ENCODE measurements around the gene CSMD2.

Gene CSMD2

DNA sequence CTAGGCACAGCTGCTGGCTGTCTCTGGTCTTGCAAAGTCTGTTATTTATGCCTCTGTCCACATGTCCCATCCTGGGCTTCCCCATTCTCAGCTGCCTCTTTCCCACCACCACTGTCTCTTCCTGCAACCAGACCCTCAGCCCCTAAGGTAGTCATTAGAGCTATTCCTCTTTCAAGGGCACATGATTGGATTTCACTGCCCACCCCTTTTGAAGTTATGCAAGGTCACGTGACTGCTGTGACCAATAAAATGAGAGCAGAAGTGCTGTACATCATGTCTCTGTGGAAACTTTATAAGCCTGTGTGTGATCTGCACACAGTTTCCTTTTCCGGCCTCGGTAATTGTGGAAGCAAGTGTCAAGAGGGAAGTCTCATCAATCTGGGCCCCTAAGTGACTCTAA lies 437.7 kb downstream of the CSMD2 start:
- no peak for DNase-seq

DNA sequence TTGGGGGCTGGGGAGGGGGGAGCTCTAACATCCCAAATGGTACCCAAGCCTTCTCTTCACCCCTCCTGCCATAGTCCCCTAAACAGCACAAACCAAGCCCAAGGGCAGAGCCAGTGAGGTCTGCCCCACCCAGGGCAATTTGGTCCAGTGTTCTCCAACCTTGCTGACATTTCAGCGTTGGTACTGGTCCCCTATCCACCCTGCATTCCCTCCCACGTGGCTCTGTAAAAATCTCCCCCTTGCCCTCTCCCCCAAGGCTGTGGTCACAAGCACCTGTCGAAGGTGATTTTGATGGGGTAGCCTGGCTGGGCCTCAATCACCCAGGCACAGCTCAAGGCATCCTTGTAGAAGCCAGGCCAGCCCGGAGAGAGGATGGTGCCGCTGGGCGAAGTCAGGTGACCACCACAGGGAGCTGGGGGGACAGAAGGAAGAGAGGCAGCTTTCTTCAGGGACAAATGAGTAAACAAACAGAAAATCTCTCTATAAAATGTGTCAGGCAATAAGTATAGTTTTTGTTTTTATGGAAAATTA lies 438.7 kb downstream of the CSMD2 start:
- no peak for DNase-seq

DNA sequence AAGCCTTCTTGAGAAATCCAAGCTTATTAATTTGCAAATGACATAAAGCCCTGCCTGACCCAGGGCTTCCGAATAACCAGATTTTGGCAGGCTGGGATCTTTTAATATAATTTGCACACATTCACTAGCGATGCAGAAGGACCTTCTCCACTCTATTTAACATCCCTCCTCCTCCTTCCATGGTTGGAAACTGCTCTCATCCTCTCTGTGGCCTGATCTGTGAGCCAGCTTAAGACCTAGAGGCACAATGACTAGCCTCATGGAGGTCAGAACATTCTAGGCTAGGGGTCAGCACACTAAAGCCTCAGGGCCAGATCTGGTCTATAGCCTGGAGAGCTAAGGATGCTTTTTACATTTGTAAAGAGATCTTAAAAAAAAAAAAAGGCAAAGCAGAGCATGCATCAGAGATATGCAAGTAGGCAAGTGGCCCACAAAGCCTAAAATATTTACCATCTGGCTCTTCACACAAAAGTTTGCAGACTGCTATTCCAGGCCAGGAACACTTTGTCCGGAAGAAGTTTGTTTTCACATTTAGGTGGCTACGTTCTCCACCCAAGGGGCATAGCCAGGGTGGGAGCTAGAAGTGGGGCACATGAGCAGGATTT lies 439.4 kb downstream of the CSMD2 start:
- DNase-seq = no peak

DNA sequence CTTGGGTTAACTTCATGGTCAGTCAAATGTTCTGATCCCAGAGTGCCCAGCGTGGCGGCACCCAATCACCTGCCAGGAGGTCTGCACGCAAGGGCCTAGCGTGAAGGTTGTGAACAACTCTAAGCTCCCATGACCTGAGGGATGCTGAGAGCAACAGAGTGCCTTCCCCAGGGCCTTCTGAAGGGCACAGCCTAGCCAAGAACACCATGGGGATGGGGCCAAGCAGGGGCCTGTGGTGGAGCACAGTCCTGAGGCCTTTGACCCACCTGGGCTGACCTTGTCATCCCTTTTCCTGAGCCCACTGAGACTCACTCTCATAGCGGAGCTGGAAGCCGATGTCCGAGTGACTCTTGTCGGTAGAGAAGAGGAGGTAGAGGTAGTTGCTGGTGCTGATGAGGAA lies 440.0 kb downstream of the CSMD2 start:
- DNase-seq = no peak

DNA sequence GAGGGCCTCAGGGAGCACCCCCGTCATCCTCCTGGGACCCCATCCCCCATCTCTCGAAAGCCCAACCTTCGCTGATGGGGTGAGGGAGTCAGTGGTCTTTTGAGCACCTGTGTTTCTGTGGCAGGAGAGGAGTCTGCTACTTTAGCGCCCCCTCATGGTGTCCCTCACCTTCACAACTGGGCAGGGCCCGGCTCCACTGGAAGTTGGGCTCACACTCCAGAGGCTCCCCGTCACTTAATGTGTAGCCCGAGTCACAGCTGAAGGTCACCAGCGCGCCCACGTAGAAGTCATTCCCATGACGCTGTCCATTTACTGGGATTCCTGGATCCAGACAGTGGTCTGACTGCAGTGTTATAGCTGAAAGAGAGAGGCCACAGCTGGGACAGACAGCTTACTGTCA lies 440.7 kb downstream of the CSMD2 start:
- DNase-seq = no peak

DNA sequence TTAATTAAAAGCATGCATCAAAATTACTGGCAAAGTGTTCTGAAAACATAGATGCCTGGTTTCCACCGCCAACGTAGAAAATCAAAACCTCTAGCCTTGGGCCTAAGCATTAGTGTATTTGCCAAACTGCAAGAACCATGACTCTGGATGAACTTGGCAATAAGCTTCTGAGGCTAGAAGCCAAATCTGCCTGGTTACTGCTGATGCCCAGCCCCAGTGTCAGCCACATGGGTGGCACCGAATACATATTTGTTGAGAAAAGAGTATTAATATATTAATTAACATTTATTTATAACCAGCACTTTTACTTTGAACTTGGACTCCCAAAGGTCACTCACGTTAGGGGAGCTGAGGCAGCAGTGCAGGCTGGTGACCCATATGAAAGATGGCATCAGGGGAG lies 441.8 kb downstream of the CSMD2 start:
- DNase-seq = no peak

DNA sequence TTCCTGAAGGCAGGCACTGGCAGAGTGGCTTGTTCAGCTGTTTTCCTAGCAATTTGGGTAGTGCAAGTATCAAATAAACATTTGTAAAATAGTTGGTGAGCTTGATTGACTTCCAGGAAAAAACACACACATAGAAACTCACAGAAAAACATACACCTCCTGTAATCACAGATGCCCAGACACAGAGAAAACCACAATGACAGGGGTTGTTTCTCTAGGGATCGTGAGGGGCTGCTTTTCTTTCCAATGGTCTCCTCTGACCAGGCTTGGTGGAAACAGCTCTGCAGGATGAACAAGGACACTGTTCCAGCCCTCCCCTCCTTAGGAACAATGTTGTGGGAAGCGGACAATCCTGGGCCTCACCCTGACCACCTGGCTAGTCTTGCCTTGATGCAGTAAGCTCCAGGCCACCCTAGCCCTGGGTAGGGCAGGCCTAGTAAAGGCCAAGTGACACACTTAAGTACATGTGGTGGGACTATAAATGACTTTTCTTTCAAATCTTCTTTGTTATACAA lies 443.7 kb downstream of the CSMD2 start:
- DNase-seq = no peak

DNA sequence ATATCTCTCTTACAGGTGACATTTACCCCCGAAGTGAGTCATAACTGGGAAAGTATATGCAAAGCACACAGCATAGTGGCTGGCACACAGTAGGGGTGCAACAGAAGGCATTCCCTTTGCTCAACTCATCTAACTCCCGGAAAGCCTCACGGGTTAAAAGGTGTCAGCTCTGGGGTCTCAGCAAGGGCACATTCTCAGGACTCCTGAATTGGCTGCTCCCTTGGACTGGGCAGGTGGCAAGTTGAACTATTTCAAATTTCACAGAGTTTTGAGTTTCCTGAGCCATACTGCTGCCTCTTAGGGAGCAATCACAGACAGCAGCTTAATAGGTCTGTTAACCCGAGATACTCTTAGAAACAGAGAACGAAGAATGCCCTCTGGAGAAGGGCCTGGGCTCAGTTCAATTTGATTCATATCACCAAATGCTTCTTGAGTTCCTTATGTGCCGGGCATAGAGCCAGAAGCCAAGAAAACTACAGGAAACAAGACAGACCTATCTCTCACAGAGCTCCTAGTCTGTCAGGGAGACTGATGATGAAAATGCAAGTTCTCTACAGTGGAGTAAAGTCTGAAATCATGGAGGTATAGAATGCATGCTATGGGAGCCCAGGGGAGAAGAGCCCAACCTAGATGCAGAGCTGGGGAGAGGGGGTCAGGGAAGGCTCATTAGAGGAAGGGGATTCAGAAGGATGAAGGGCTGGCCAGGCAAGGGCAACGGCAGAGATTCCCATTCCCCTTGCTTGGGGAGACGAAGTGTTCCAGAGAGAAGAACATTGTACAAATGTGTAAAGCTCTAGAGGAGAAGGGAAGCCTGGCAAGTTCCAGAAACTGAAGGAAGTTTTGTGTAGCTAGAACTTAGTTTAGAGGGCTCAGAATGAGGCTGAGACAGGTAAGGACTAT lies 445.0 kb downstream of the CSMD2 start:
- DNase-seq = no peak

DNA sequence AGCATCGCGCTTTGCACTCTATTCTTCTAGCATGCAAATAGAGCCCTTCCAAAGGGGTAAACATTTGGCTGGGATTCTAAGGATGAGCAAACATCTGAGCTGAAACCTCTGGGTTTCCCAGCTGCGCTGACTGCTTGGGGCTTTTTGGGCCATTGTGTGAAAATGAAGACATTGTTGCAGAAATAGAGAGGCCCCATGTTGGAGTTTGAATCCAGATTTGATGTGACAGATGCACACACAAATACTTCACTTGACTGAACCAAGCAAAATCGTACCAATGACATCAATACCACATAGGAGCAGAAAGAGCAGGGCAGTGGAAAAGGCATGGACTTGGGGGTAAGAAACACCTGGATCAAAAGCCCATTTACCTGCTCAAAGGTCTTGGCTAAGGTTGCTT lies 445.7 kb downstream of the CSMD2 start:
- no peak for DNase-seq

DNA sequence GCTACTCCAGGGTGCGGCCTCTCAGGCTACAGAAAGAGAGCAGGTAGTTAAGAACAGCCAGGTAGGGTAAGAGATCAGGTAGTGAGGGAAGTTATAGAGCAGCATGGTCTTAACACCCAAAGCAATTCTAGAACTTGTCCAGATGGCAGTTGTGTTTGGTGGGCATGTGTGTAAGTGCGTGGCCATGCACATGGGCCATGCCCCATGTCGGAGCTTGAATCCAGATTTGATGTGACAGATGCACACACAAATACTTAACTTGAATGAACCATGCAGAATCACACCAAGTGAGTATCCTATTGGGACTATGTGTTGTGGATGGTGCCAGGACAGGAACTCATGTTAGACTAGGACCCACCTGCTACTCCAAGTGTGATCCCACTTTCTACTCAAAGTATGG lies 446.8 kb downstream of the CSMD2 start:
- no peak for DNase-seq

DNA sequence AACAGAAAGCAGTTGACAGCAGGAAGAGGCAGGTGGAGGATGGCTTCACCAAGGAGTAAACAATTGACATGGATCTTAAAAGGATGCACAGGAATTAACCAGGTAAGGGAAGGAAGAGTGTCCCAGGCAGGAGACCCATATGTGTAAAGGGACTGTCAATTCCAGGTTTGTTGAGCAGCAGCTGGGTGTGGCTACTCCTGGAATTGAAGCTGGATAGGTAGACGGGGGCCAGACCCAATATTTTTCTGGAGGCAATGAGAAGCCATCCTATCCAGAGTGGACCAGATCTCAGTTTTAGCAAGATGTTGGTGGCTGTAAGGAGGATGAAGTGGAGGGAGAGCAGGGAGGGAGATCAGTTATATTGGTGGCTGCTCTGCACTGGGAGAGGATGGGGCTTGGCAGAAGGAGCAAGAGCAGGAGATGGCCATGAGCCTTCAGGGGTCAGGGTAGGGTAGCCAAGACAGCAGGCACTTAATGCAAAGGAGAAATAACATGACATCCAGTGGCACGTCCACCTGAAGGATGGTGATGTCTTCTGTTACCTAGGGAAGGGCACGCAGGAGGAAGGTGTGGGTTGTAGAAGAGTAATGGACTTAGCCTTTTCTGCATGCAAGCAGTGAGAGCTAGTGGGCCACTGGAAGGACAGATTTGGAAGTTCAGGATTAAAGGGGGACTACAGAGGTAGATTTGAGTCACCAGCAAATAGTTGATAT lies 447.9 kb downstream of the CSMD2 start:
- no peak for DNase-seq

DNA sequence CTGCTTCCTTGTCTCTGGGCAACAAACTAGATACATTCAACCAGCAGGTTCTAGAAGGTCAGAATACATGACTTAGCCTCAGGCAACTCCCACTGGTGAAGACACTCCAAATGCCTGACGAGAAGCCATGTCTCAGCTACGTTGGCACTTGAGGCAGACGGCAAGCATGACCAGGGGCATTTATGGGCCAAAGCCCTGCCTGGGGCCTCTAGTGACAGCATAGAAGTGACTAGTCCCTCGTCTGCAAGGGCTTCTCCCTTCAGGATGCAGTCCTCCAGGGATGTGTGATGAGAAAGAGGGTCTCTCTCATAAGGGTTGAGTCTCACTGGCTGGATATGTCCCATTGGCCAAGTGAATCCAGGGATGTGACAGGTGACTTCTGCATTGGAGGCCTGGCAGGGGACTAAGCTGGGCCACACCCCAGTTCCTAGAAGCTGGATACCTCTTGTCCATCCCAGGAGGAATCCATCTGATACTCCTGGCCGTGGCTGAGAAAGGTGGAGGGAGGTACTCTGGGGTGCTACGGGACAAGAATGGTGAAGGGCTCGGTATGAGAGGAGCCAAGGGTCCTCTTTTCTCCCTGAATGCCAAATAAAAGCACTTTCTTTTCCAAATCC lies 449.7 kb downstream of the CSMD2 start:
- DNase-seq = no peak

DNA sequence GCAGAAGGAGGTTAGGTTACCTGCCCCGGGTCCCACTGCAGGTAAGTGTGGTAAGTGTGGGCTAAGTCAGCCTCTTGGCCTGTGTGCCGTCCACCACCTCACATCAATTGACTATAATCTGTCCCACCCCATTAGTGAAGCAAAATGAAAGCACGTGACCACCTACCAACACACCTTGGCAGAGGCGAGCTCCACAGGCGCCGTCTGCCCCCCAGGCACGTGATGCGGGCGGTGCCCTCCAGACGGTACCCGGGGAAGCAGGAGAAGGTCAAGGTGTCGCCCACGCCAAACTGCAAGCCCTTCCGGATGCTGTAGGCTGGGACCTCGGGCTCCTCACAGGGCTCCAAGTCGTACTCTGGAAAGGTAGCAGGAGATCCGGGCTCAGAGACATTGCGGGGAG lies 450.6 kb downstream of the CSMD2 start:
- DNase-seq = no peak

DNA sequence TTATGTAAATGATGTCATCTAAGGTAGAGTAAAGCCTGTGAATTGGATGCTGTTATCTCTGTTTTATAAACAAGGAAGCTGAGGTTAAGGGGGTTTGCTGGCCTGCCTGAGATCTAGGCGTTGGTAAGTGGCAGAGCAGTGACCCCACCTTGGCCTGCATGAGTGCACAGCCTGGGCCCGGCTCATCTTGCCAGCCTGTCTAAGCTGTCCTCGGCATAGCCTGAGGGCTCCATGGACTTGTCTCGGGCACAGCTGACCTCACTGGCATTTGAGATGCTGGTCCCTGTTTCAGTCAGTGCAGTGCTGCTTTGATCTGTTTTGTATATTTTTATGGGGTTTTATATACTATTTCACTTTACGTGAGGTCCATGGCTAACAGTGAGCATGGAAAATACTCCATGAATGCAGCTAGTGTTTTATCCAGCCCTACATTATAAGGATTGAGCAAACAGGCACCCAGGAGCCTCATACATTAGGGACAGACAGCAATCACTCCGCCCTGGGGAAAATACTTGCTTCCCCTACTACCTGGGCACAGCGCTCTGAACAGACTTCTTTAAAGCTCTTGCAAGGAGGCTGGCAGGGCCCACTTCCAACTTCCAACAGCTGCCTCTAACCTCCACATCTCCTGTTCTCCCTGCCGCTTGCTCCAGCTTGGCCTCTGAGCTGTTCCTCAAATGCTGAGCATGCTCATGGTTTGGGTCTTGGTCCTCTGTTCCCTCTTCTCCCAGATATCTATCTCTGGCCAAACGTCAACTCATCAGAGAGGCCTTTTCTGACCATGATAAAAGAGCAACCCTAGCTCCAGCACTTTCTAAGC lies 451.8 kb downstream of the CSMD2 start:
- DNase-seq = no peak

DNA sequence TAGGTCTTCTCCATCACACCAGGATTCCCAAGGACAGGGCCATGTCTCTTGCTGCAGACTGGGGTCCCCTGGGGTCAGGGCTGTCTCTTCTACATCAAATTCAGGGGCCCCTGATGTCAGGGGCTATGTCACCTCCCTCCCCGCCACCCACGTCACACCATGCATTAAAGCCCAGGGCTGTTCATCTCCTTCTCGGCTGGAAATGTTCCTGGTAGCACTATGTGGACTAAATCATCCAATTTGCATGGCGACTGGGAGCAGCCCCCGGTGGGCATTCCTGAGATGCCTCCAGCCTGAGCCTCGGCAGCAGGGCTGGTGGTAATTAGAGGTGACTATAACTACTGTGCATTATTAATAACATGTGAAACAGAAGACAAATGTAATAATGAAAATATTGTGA lies 452.8 kb downstream of the CSMD2 start:
- DNase-seq = no peak

DNA sequence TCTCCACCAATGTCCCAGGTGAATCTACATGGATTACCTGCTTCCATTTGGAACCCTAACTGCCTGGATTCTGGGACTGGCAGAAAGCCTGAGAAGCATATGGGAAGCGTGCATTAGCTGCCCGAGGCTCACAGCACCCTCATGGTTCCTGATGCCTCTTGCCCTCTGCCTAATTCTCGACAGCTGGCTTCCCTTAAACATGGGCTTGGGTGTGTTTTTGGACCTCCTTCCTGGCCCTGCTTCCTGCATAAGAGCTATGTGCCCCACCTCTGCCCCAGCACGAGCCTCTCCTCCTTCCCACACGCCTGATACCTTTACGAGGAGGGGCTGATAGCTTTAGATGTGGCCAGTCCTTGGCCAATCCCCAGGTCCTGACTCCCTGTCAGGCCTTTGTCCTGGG lies 453.5 kb downstream of the CSMD2 start:
- no peak for DNase-seq

DNA sequence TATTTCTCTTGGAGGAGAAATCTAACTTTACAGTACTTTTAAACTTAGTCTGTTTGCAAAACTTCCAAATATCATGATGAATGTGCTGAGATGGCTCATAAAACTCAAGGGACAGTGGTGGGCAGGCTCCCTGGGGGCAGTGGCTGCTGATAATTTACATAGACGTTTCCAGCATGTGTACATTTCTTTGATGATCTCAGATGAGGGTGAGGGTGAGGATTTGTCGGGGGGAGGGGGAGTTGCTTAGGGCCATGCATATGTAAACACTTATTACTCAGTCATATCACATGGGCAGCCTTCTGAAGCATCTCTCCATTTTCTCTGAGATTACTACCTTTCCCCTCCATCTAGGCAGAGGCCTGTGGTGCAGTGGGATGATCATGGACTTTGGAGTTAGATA lies 454.1 kb downstream of the CSMD2 start:
- DNase-seq = no peak

DNA sequence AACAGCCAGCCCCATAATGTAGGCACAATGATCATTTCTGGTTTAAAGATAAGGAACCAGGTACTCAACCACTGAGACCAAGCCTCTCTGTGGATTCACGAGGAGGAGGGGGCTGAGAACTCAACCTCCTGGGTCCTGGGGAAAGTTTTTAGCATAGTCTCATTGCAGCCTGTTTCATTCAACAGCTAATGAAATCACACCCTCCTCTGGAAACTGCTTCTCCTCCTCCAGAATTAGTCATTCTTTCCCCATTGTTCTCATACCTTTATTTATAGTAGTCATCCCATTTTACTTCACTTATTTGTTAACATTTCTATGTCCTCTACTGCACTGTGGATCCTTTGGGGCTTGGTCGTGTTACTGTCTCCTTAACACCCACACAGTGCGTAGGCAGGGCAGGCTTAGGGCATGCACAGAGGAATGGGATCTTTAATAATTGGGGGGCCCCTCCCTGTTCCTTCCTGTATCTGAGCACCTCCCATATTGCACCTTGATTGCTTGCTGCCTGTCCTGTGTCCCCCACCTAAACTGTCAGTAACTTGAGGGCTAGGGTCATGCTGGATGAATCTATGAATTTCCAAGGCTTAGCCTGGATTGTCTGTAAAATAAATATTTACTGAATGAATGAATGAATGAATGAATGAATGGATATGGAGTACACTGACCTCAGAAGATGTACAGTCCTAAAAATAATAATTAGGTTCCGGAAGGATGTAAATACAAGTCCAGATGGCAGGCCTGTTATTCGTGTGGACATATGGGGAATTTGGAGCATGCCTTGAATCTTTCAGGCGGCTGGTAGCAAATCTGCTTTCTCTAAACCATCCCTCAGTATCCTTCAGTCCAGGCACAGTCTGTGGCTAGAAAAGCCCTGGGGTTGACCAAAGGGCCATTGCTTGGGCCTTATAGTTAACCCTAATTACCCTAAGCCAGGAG lies 455.0 kb downstream of the CSMD2 start:
- DNase-seq = no peak

DNA sequence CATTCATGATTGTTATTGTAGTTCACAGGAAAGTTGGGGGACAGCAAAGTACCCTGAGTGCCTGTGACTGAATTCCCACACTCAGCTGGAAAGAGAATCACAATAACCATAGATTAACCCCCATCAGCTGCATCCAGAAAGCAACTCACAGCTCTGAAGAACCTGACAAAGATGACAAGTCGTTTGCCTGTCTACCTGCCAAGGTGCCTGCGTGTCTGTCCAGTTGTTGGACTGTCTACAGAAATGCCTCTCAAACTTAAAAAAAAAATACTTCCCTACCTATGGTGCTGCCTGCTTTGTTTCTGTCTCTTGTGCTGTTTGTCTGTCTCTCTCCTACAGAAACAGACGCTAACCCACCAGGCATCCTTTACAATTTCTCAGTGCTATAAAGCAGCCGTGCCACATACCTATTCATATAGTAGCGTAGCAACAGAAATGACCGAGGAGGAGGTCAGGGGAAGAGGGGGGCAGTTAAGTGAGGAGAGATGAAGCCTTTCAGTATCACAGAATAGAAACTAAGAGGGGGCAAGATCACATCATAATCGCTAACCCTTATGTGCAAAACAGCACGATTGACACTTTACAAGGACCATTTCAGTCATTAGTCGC lies 455.8 kb downstream of the CSMD2 start:
- DNase-seq = no peak

DNA sequence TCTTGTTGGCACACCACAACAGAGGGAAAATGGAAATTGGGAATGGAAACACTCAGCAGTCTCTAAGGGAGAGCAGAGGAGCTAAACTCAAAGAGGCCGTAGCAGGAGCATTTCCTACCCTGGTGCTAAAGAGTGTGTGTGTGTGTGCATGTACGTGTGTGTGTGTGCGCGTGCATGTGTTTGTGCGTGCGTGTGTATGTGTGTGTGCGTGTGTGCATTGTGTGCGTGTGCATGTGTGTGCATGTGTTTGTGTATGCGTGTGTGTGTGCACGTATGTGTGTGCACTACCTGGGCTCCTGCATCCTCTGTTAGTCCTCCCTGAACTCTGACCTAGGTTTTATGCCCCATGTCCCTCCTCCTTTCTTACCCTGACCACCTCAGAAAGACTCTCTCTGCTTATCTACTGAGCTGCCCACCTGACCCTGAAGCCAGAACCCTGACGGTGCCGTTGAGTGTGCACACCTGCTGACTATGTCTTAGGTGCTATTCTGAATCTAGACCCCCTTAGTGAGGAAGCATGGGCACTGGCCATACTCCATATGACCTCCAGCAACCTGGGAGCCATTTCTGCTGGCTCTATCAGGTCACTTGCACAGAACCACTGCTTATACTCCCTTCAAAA lies 458.3 kb downstream of the CSMD2 start:
- no peak for DNase-seq

Data from stimulated activated CD4-positive, alpha-beta T cell treated with anti-CD3 and anti-CD28 coated beads, Interleukin-4, amount 100 ng/mL, for 4 hours (primary cell).